GDM1 (cell line): ENCODE data around the gene CDKN2B.
"Not testable (repeated sequence)": the region's sequence is repeated elsewhere in the genome, so short reads cannot be mapped to it uniquely, and the experiment has no call there.

ENCODE experiments used
- DNase-seq: peaks from one replicate; lab custom pipeline; 2025; lab: John Stamatoyannopoulos, UW

CDKN2B gene

GRCh38 chr9:21969011-21969940 is 39.8 kb downstream of the CDKN2B start:
- no peak for DNase-seq

GRCh38 chr9:21968331-21969010 is 40.6 kb downstream of the CDKN2B start:
- DNase-seq = no peak

- DNase-seq = no peak
These were observed 41.4 kb downstream of the CDKN2B start for GRCh38 chr9:21967702-21968101.

GRCh38 chr9:21967169-21967568 is 41.9 kb downstream of the CDKN2B start:
- DNase-seq = no peak

GRCh38 chr9:21966140-21966851 is 42.8 kb downstream of the CDKN2B start:
- DNase-seq = no peak

- DNase-seq = no peak
These were observed 43.6 kb downstream of the CDKN2B start for GRCh38 chr9:21965401-21965951.

- no peak for DNase-seq
These were observed 44.1 kb downstream of the CDKN2B start for GRCh38 chr9:21964925-21965385.

GRCh38 chr9:21961569-21961968 is 47.5 kb downstream of the CDKN2B start:
- DNase-seq = no peak

GRCh38 chr9:21959268-21959667 is 49.8 kb downstream of the CDKN2B start:
- not testable (repeated sequence) for DNase-seq

- DNase-seq = no peak
These were observed 50.3 kb downstream of the CDKN2B start for GRCh38 chr9:21958833-21959232.
